Breast epithelium (tissue), 3 donors: ENCODE data around the gene CELSR3.

ENCODE experiments used
- POLR2A ChIP-seq: fragments of 450-650 bp; IDR thresholded peaks from one replicate; pipeline ENCODE4 v1.6.1; 2016; ENCODE audit warnings: antibody characterized with exemption, mild to moderate bottlenecking, moderate library complexity
- POLR2AphosphoS5 ChIP-seq, 3 donors: sonication (generic); formaldehyde crosslinking; IDR thresholded peaks; one replicate each; pipeline ENCODE4 v1.6.1; 2017; ENCODE audit warnings: antibody characterized with exemption in 3 of 3
- TF ChIP-seq, protein P1 (sequence below), 3 donors: fragments of 450-650 bp; IDR thresholded peaks; one replicate each; pipeline ENCODE4 v1.5.1; 2016 to 2017; ENCODE audit warnings: antibody characterized with exemption in 3 of 3, mild to moderate bottlenecking in 3 of 3, moderate library complexity in 3 of 3

DNA sequence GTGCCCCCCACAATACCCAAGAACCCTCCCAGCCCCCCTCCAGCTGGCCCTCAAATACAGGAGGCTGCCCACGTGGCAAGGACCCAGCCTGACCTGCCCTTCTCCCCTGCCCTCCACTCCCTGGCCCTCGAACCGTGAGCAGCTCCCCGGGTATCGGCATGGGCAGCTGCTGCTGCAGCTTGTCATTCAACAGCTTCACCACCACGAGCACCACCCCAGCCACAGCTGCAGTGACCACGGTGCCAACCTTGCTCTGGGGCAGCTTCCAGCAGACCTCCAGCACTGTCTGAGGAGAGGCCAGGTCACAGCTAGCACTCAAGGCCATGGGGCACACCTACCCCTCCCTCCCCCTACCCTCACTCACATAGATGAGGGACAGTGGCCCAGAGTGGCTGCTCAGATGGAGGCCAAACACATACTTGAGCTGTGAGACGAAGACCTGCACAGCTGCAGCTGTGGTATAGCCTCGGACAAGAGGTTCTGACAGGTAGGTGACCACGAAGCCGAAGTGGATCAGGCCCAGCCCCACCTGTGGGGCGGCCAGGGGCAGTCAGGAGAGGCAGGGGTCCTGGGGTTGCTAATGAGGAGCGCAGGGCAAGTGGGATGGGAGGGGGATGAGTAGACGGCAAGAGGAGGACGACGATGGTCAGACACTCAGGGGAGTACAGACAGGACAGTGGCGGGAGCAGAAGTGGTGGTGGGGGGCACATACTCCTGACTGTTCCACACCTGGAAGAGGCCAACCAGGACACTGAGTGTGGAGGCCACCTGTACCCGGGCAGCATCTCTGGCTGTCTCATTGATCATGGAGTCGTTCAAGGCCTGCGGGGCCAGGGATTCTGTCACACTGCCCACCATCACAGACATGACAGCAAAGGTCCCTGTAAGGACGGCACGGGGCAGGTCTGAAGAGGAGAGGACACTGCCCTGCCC is 30.9 kb downstream of the CELSR3 start:
- TF ChIP-seq POLR2AphosphoS5 (IDR thresholded peaks at IDR 0.05): no peak
- TF ChIP-seq, protein P1, sequence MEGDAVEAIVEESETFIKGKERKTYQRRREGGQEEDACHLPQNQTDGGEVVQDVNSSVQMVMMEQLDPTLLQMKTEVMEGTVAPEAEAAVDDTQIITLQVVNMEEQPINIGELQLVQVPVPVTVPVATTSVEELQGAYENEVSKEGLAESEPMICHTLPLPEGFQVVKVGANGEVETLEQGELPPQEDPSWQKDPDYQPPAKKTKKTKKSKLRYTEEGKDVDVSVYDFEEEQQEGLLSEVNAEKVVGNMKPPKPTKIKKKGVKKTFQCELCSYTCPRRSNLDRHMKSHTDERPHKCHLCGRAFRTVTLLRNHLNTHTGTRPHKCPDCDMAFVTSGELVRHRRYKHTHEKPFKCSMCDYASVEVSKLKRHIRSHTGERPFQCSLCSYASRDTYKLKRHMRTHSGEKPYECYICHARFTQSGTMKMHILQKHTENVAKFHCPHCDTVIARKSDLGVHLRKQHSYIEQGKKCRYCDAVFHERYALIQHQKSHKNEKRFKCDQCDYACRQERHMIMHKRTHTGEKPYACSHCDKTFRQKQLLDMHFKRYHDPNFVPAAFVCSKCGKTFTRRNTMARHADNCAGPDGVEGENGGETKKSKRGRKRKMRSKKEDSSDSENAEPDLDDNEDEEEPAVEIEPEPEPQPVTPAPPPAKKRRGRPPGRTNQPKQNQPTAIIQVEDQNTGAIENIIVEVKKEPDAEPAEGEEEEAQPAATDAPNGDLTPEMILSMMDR (IDR thresholded peaks at IDR 0.05): no peak
- TF ChIP-seq POLR2A: no peak
